ENCODE data around the gene IFI35. TPM values are rescaled to one million over a fixed set of nuclear protein-coding genes. Genes with fewer than 3 reads are reported as not detected.

Gene IFI35
- total and polyA plus RNA-seq, 9 of the 15 experiments (the other 6 are each of a cell fraction or from before 2014, with no cell fraction given): 4.4 to 13.1 (median 10.2) TPM

DNA sequence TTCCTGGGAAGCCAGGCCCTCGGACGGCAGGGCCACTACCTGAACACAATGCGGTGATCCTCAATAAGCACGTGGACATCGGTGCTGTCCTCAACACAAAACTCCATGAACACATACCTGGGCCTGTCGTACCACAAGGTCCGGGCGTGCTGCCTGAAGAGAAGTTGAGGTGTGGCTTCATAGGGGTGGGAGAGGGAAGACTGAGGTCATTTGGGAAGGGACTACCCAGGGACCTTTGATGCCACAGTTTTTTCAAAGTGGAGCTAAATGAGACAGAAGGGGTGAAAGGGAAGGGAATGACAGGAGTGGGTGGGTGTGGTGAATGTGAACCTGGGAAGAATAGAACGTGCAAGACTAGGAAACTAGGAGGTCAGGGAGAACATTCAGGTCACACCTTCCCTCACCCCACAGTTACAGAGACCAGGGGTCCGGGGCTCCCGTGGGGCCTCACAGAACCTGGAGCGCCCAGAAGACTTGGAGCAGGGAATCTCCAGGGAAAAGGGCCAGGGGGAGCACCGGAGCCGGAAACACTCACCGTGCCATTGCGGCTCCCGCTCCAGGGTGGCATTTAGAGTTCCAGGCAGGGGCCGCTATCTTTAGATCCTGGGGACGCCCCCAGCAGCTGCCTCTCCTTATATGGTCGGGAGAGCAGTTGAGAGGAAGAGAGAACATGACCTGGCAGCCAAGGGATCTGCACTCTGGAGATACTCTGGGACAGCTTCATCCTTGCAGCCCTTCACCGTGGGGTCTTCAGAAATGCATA, 26.9 kb upstream of the IFI35 start, which contains the start of gene PTGES3L (continued):
- TF ChIP-seq, protein P1, sequence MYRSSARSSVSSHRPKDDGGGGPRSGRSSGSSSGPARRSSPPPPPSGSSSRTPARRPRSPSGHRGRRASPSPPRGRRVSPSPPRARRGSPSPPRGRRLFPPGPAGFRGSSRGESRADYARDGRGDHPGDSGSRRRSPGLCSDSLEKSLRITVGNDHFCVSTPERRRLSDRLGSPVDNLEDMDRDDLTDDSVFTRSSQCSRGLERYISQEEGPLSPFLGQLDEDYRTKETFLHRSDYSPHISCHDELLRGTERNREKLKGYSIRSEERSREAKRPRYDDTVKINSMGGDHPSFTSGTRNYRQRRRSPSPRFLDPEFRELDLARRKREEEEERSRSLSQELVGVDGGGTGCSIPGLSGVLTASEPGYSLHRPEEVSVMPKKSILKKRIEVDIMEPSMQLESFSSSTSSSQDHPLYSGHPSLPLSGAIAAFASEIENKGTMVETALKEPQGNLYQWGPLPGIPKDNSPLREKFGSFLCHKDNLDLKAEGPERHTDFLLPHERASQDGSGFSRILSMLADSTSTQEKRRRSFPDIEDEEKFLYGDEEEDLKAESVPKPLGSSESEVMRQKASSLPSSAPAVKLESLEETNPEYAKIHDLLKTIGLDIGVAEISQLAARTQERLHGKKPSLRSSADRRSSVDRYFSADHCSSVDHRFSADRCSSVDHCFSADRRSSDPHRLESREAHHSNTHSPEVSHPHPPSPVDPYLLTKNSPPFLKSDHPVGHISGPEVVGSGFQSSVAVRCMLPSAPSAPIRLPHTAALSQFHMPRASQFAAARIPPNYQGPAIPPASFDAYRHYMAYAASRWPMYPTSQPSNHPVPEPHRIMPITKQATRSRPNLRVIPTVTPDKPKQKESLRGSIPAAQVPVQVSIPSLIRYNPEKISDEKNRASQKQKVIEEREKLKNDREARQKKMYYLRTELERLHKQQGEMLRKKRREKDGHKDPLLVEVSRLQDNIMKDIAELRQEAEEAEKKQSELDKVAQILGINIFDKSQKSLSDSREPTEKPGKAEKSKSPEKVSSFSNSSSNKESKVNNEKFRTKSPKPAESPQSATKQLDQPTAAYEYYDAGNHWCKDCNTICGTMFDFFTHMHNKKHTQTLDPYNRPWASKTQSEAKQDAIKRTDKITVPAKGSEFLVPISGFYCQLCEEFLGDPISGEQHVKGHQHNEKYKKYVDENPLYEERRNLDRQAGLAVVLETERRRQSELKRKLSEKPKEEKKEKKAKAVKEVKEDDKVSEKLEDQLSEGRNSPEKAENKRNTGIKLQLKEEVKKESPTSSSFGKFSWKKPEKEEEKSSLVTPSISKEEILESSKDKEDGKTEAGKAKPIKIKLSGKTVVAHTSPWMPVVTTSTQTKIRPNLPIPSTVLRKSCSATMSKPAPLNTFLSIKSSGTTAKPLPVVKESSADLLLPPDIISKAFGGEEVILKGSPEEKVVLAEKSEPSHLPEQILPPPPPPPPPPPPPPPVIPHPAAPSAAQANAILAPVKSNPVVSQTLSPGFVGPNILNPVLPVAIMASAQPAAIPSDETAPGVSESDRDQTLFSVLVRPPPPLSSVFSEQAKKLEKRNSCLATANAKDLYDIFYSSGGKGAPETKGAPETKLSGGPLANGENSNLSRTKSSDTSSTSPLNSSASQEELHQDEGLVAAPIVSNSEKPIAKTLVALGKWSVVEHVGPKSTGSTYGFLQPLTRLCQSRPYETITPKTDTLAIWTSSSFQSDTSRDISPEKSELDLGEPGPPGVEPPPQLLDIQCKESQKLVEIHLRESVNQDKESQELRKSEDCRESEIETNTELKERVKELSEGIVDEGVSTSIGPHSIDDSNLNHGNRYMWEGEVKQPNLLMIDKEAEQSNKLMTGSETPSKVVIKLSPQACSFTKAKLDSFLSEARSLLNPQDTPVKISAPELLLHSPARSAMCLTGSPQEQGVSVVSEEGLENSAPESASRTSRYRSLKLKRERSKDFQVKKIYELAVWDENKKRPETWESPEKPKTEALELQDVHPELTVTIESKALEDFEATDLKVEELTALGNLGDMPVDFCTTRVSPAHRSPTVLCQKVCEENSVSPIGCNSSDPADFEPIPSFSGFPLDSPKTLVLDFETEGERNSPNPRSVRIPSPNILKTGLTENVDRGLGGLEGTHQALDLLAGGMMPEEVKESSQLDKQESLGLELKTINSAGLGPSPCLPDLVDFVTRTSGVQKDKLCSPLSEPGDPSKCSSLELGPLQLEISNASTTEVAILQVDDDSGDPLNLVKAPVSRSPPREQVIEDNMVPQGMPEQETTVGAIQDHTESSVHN (IDR thresholded peaks at IDR 0.05; ENCODE audit: borderline replicate concordance in 1 of 2, low read depth in 1 of 2): no peak
- TF ChIP-seq MYNN (IDR thresholded peaks at IDR 0.05) (0 out of 2 replicates have a peak, but pooled peaks have one; percentile 45), MYNN (CRISPR knock-in tag; IDR thresholded peaks at IDR 0.05) (no peak), SMARCA4 (IDR thresholded peaks at IDR 0.05) (peak; percentile 55; the same call in 1 of the 2 replicates), GABPB1 (CRISPR knock-in tag; IDR thresholded peaks at IDR 0.05) (no peak), ZNF24 (IDR thresholded peaks at IDR 0.05) (no peak), POLR2H (tag; IDR thresholded peaks at IDR 0.05; ENCODE audit: low read depth) (0 out of 2 replicates have a peak, but pooled peaks have one; percentile 16), EWSR1 (IDR thresholded peaks at IDR 0.05; ENCODE audit: borderline replicate concordance, low read depth, partially characterized antibody) (no peak), SNIP1 (IDR thresholded peaks at IDR 0.05; ENCODE audit: low read depth) (no peak)
- TF ChIP-seq, protein P2, sequence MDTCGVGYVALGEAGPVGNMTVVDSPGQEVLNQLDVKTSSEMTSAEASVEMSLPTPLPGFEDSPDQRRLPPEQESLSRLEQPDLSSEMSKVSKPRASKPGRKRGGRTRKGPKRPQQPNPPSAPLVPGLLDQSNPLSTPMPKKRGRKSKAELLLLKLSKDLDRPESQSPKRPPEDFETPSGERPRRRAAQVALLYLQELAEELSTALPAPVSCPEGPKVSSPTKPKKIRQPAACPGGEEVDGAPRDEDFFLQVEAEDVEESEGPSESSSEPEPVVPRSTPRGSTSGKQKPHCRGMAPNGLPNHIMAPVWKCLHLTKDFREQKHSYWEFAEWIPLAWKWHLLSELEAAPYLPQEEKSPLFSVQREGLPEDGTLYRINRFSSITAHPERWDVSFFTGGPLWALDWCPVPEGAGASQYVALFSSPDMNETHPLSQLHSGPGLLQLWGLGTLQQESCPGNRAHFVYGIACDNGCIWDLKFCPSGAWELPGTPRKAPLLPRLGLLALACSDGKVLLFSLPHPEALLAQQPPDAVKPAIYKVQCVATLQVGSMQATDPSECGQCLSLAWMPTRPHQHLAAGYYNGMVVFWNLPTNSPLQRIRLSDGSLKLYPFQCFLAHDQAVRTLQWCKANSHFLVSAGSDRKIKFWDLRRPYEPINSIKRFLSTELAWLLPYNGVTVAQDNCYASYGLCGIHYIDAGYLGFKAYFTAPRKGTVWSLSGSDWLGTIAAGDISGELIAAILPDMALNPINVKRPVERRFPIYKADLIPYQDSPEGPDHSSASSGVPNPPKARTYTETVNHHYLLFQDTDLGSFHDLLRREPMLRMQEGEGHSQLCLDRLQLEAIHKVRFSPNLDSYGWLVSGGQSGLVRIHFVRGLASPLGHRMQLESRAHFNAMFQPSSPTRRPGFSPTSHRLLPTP (IDR thresholded peaks at IDR 0.05; ENCODE audit: borderline replicate concordance, extremely low read depth, insufficient read length): no peak
- TF ChIP-seq, protein P3, sequence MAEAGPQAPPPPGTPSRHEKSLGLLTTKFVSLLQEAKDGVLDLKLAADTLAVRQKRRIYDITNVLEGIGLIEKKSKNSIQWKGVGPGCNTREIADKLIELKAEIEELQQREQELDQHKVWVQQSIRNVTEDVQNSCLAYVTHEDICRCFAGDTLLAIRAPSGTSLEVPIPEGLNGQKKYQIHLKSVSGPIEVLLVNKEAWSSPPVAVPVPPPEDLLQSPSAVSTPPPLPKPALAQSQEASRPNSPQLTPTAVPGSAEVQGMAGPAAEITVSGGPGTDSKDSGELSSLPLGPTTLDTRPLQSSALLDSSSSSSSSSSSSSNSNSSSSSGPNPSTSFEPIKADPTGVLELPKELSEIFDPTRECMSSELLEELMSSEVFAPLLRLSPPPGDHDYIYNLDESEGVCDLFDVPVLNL (CRISPR knock-in tag; IDR thresholded peaks at IDR 0.05; ENCODE audit: low read depth): no peak
- TF ChIP-seq, protein P4, sequence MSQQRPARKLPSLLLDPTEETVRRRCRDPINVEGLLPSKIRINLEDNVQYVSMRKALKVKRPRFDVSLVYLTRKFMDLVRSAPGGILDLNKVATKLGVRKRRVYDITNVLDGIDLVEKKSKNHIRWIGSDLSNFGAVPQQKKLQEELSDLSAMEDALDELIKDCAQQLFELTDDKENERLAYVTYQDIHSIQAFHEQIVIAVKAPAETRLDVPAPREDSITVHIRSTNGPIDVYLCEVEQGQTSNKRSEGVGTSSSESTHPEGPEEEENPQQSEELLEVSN (IDR thresholded peaks at IDR 0.05; ENCODE audit: borderline replicate concordance in 1 of 2, extremely low read depth in 1 of 2, insufficient read depth in 1 of 2, insufficient read length in 1 of 2, low read depth in 1 of 2, low read length in 1 of 2, poor library complexity in 1 of 2, severe bottlenecking in 1 of 2): peak; percentile 56 to 63
